Stimulated activated CD4-positive, alpha-beta T cell treated with anti-CD3 and anti-CD28 coated beads, Interleukin-12 subunit alpha, Interleukin-12 subunit beta, amount 100 ng/mL, for 48 hours (primary cell): Measurements from ENCODE around the gene PNMA1.

Experiments used
- DNase-seq, 3 donors: peaks; one replicate each; pipeline ENCODE4 v3.0.0-alpha.2; 2020; ENCODE audit warnings: low read depth in 2 of 3, low spot score in 1 of 3

The PNMA1 gene

GRCh38 chr14:73739174-73739898 lies 25.2 kb upstream of the PNMA1 start:
- no peak for DNase-seq

GRCh38 chr14:73738518-73739173 lies 24.5 kb upstream of the PNMA1 start:
- no peak for DNase-seq

- no peak for DNase-seq
Observed at GRCh38 chr14:73736842-73737241, 22.7 kb upstream of the PNMA1 start.

- no peak for DNase-seq
Observed at GRCh38 chr14:73732006-73732405, 17.8 kb upstream of the PNMA1 start.

GRCh38 chr14:73731111-73731510 lies 16.9 kb upstream of the PNMA1 start:
- no peak for DNase-seq

- DNase-seq = no peak
Observed at GRCh38 chr14:73729556-73730265, 15.5 kb upstream of the PNMA1 start.

- peak; percentile 75 to 96 (median 85) for DNase-seq
Observed at GRCh38 chr14:73728717-73729330, 14.6 kb upstream of the PNMA1 start.

- no peak for DNase-seq
Observed at GRCh38 chr14:73727166-73727565, 13.0 kb upstream of the PNMA1 start.

- DNase-seq = no peak
Observed at GRCh38 chr14:73726025-73726961, 12.1 kb upstream of the PNMA1 start.

GRCh38 chr14:73725116-73726024 lies 11.2 kb upstream of the PNMA1 start:
- no peak for DNase-seq

GRCh38 chr14:73724696-73725095 lies 10.5 kb upstream of the PNMA1 start:
- DNase-seq = no peak

GRCh38 chr14:73723797-73724661 lies 9.8 kb upstream of the PNMA1 start:
- DNase-seq = no peak

GRCh38 chr14:73723406-73723796 lies 9.2 kb upstream of the PNMA1 start:
- DNase-seq = no peak

- no peak for DNase-seq
Observed at GRCh38 chr14:73722581-73722980, 8.4 kb upstream of the PNMA1 start.

GRCh38 chr14:73721101-73721821 lies 7.1 kb upstream of the PNMA1 start:
- DNase-seq = no peak

GRCh38 chr14:73720636-73721035 lies 6.5 kb upstream of the PNMA1 start:
- no peak for DNase-seq

GRCh38 chr14:73719791-73720190 lies 5.6 kb upstream of the PNMA1 start:
- no peak for DNase-seq

GRCh38 chr14:73719361-73719760 lies 5.2 kb upstream of the PNMA1 start:
- DNase-seq = no peak
